Nephron progenitor cell (in vitro differentiated cells): ENCODE results near the gene GHRH.

Source experiments
- DNase-seq: peaks from one replicate; pipeline ENCODE4 v3.0.0; 2021
- H3K27ac Mint-ChIP-seq: 2 replicates; pipeline ENCODE4 v1.8.0; 2021; ENCODE audit warnings: mild to moderate bottlenecking, moderate library complexity, mixed read lengths
- H3K27me3 Mint-ChIP-seq: 2 replicates; pipeline ENCODE4 v1.8.0; 2021; ENCODE audit warnings: mild to moderate bottlenecking, low read depth, mixed read lengths; ENCODE audit not compliant: poor library complexity
- H3K36me3 Mint-ChIP-seq: 2 replicates; pipeline ENCODE4 v1.8.0; 2021; ENCODE audit warnings: low read depth, mixed read lengths
- H3K4me1 Mint-ChIP-seq: 2 replicates; pipeline ENCODE4 v1.8.0; 2021; ENCODE audit warnings: mixed read lengths
- H3K4me3 Mint-ChIP-seq: 2 replicates; pipeline ENCODE4 v1.8.0; 2021; ENCODE audit warnings: mild to moderate bottlenecking, moderate library complexity, mixed read lengths
- H3K9me3 Mint-ChIP-seq: 2 replicates; pipeline ENCODE4 v1.8.0; 2021; ENCODE audit warnings: mild to moderate bottlenecking, moderate library complexity, mixed read lengths
- CTCF ChIP-seq: fragments of 200-600 bp; sonication (generic); IDR thresholded peaks from 2 replicates; pipeline ENCODE4 v1.5.0; 2021; ENCODE audit warnings: antibody characterized with exemption

The GHRH gene

GRCh38 chr20:37238935-37239451 lies 22.6 kb downstream of the GHRH start:
- H3K36me3 Mint-ChIP-seq, result peaks cover 82% of the 10 kb centered on the region

GRCh38 chr20:37238426-37238825 lies 23.2 kb downstream of the GHRH start:
- Mint-ChIP-seq H3K27me3 (no peaks in the 10 kb centered on the region), H3K4me3 (no peak overlapping the region), H3K4me1 (peaks cover 10% of the 10 kb centered on the region), H3K36me3 (peaks cover 80% of the 10 kb centered on the region), H3K27ac (peak overlapping the region; percentile 18), H3K9me3 (no peaks in the 10 kb centered on the region)
- no peak for DNase-seq
- TF ChIP-seq CTCF, result no peak

More at GRCh38 chr20:37238935-37239451, 22.6 kb downstream of the GHRH start:
- Mint-ChIP-seq H3K4me1 (peaks cover 13% of the 10 kb centered on the region), H3K9me3 (no peaks in the 10 kb centered on the region), H3K27ac (peak overlapping the region; percentile 18), H3K4me3 (no peak overlapping the region), H3K27me3 (no peaks in the 10 kb centered on the region)
- TF ChIP-seq CTCF, result no peak
- no peak for DNase-seq

GRCh38 chr20:37237656-37238055 lies 24.0 kb downstream of the GHRH start:
- Mint-ChIP-seq H3K36me3 (peaks cover 79% of the 10 kb centered on the region), H3K27me3 (no peaks in the 10 kb centered on the region), H3K27ac (no peak overlapping the region), H3K4me3 (no peak overlapping the region), H3K9me3 (no peaks in the 10 kb centered on the region), H3K4me1 (peaks cover 8% of the 10 kb centered on the region)
- no peak for TF ChIP-seq CTCF
- no peak for DNase-seq

GRCh38 chr20:37236462-37236861 lies 25.2 kb downstream of the GHRH start:
- DNase-seq, result no peak

GRCh38 chr20:37235065-37235464 lies 26.5 kb downstream of the GHRH start:
- no peak for TF ChIP-seq CTCF
- H3K36me3 Mint-ChIP-seq, result peaks cover 84% of the 10 kb centered on the region
- H3K27me3 Mint-ChIP-seq, result no peaks in the 10 kb centered on the region
- no peak for DNase-seq
- peaks cover 8% of the 10 kb centered on the region for H3K4me1 Mint-ChIP-seq
- no peaks in the 10 kb centered on the region for H3K9me3 Mint-ChIP-seq
- no peak overlapping the region for H3K4me3 Mint-ChIP-seq
- peak overlapping the region; percentile 17 for H3K27ac Mint-ChIP-seq

More at GRCh38 chr20:37236462-37236861, 25.2 kb downstream of the GHRH start:
- no peak for TF ChIP-seq CTCF
- Mint-ChIP-seq H3K27ac (peak overlapping the region; percentile 32), H3K9me3 (no peaks in the 10 kb centered on the region), H3K4me1 (peaks cover 8% of the 10 kb centered on the region), H3K36me3 (peaks cover 82% of the 10 kb centered on the region), H3K27me3 (no peaks in the 10 kb centered on the region), H3K4me3 (no peak overlapping the region)

- H3K4me1 Mint-ChIP-seq, result peaks cover 8% of the 10 kb centered on the region
- H3K36me3 Mint-ChIP-seq, result peaks cover 86% of the 10 kb centered on the region
- TF ChIP-seq CTCF, result no peak
- H3K27ac Mint-ChIP-seq, result peak overlapping the region; percentile 11
- no peaks in the 10 kb centered on the region for H3K9me3 Mint-ChIP-seq
- DNase-seq, result no peak
- no peaks in the 10 kb centered on the region for H3K27me3 Mint-ChIP-seq
- no peak overlapping the region for H3K4me3 Mint-ChIP-seq
Observed at GRCh38 chr20:37234254-37234581, 27.4 kb downstream of the GHRH start.
